Dendritic cell treated with granulocyte-macrophage colony-stimulating factor and Interleukin-4, amounts not matched to agents 40 ng/mL and 50 ng/mL, for 4 days (primary cell): ENCODE data around the gene FAM241A.
A peak's percentile ranks its signal among the peaks of the same experiment; 100 is the strongest.
"Not testable (repeated sequence)": the region's sequence is repeated elsewhere in the genome, so short reads cannot be mapped to it uniquely, and the experiment has no call there.

Experiments used
- H3K27ac Mint-ChIP-seq: one replicate; pipeline ENCODE4 v1.8.0; 2022; ENCODE audit warnings: mild to moderate bottlenecking, mixed read lengths
- H3K27me3 Mint-ChIP-seq: one replicate; pipeline ENCODE4 v1.8.0; 2022; ENCODE audit warnings: mild to moderate bottlenecking, mixed read lengths
- H3K36me3 Mint-ChIP-seq: one replicate; pipeline ENCODE4 v1.8.0; 2022; ENCODE audit warnings: low read depth, mixed read lengths
- H3K4me1 Mint-ChIP-seq: one replicate; pipeline ENCODE4 v1.8.0; 2022; ENCODE audit warnings: low read depth, mixed read lengths
- H3K4me3 Mint-ChIP-seq: one replicate; pipeline ENCODE4 v1.8.0; 2022; ENCODE audit warnings: mild to moderate bottlenecking, moderate library complexity, mixed read lengths
- H3K9me3 Mint-ChIP-seq: one replicate; pipeline ENCODE4 v1.8.0; 2022; ENCODE audit warnings: mixed read lengths
- intact Hi-C: fragments of 100-400 bp; cut with micrococcal nuclease; formaldehyde crosslinking; loops from one replicate; pipeline ENCODE4 v1.15.0; 2022

The FAM241A gene

GRCh38 chr4:112144546-112145325 lies 518 bp upstream of the FAM241A start:
- peak overlapping the region; percentile 78 for H3K4me3 Mint-ChIP-seq
- H3K4me1 Mint-ChIP-seq, result peaks cover 63% of the 10 kb centered on the region
- peaks cover 10% of the 10 kb centered on the region for H3K36me3 Mint-ChIP-seq
- H3K9me3 Mint-ChIP-seq, result no peaks in the 10 kb centered on the region
- H3K27me3 Mint-ChIP-seq, result no peaks in the 10 kb centered on the region
- H3K27ac Mint-ChIP-seq, result peak overlapping the region; percentile 85
- intact Hi-C loops, result loop anchor here (1.0 to 5.0 kb wide), 2 partner anchors 37 to 87 kb away; partner anchors contain the start of gene AP1AR

DNA sequence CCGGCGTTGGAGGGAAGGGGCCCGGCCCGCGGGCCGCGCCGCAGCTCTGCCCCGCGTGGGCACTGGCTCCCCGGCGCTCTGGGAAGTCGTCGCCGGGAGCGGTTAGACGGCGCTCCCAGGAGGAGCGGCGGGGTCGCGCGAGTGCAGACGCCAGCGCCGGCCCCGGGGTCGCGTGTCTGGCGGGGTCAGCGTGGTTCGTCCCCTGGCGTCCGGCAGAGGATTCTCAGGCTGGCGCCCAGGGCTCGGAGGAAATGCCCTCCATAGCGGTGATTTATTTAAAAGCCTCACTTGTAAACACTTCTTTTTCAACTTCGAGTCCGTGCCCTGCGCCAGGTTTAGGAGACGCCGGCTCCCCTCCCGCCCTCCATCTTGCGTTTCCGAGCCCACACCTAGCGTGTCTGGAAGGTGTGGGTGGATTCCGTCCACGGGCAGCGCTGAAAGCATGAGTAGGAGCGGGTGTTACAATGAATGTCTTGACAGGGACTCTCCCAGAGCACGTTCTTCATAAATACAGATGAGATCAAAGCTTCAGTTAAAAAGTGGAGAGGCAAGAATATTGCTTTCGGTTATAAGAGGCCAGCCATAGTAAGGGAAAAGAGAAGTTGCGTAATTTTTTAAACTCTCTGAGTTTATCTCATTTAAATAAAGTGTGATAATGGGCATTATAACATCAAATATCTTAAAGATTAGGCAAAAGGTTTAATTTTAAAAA lies 692 bp downstream of the FAM241A start:
- intact Hi-C loops, result loop anchor here (1.0 to 5.0 kb wide), 2 partner anchors 39 to 85 kb away; partner anchors contain the start of gene AP1AR
- Mint-ChIP-seq H3K9me3 (no peaks in the 10 kb centered on the region), H3K4me1 (peaks cover 58% of the 10 kb centered on the region)

DNA sequence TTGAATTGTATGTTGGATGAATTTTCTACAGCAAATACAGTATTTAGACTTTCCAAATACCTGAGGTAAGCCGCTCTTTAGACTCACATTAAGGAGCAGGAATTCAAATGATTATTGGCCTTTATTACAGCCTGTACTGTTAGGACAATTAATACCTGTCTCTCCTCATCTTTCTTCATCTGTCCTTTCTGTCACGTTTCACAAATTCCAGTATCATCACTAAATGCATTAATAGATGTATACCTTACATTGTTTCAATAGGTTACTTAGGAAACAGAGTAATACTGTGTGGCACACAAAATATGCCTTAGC lies 1.2 kb downstream of the FAM241A start:
- H3K27me3 Mint-ChIP-seq, result no peaks in the 10 kb centered on the region
- peak overlapping the region; percentile 85 for H3K27ac Mint-ChIP-seq
- H3K4me1 Mint-ChIP-seq, result peaks cover 53% of the 10 kb centered on the region
- no peaks in the 10 kb centered on the region for H3K9me3 Mint-ChIP-seq
- H3K36me3 Mint-ChIP-seq, result peaks cover 10% of the 10 kb centered on the region
- peak overlapping the region; percentile 86 for H3K4me3 Mint-ChIP-seq
- intact Hi-C loops, result loop anchor here (5.0 kb wide), 1 partner anchor 39 kb away; no protein-coding TSS in a partner anchor

More for the DNA sequence above, 692 bp downstream of the FAM241A start:
- H3K27ac Mint-ChIP-seq, result peak overlapping the region; percentile 85
- no peaks in the 10 kb centered on the region for H3K27me3 Mint-ChIP-seq
- H3K4me3 Mint-ChIP-seq, result peak overlapping the region; percentile 86
- peaks cover 10% of the 10 kb centered on the region for H3K36me3 Mint-ChIP-seq

GRCh38 chr4:112147697-112148096 lies 2.4 kb downstream of the FAM241A start:
- H3K4me3 Mint-ChIP-seq, result peak overlapping the region; percentile 26
- peaks cover 48% of the 10 kb centered on the region for H3K4me1 Mint-ChIP-seq

DNA sequence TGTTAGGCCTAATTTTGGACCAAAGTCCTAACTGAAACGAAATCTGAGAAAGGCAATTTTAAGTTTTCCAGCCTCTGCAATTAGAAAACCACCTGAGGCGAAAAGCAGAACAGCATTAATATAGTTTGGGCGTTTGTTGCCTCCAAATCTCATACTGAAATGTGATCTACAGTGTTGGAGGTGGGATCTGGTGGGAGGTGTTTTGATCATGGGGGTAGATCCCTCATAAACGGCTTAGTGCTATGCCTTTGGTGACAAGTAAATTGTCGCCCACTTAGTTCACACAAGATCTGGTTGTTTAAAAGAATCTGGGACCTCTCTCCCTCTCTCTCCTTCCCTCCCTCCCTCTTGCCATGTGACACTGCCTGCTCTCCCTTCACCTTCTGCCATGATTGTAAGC lies 5.7 kb downstream of the FAM241A start:
- Mint-ChIP-seq H3K4me1 (peaks cover 48% of the 10 kb centered on the region), H3K27me3 (no peaks in the 10 kb centered on the region)

More at GRCh38 chr4:112147697-112148096, 2.4 kb downstream of the FAM241A start:
- peak overlapping the region; percentile 33 for H3K27ac Mint-ChIP-seq
- peaks cover 10% of the 10 kb centered on the region for H3K36me3 Mint-ChIP-seq
- H3K9me3 Mint-ChIP-seq, result no peaks in the 10 kb centered on the region
- H3K27me3 Mint-ChIP-seq, result no peaks in the 10 kb centered on the region
- intact Hi-C loops, result loop anchor here (5.0 kb wide), 1 partner anchor 40 kb away; no protein-coding TSS in a partner anchor

GRCh38 chr4:112152521-112152920 lies 7.3 kb downstream of the FAM241A start:
- H3K9me3 Mint-ChIP-seq, result no peaks in the 10 kb centered on the region
- H3K4me3 Mint-ChIP-seq, result peak overlapping the region; percentile 0
- no peaks in the 10 kb centered on the region for H3K36me3 Mint-ChIP-seq
- no peak overlapping the region for H3K27ac Mint-ChIP-seq
- peaks cover 49% of the 10 kb centered on the region for H3K4me1 Mint-ChIP-seq
- no peaks in the 10 kb centered on the region for H3K27me3 Mint-ChIP-seq
- intact Hi-C loops, result no loop called here

More for the DNA sequence above, 5.7 kb downstream of the FAM241A start:
- intact Hi-C loops, result no loop called here
- Mint-ChIP-seq H3K9me3 (no peaks in the 10 kb centered on the region), H3K4me3 (no peak overlapping the region), H3K36me3 (peaks cover 4% of the 10 kb centered on the region), H3K27ac (no peak overlapping the region)

DNA sequence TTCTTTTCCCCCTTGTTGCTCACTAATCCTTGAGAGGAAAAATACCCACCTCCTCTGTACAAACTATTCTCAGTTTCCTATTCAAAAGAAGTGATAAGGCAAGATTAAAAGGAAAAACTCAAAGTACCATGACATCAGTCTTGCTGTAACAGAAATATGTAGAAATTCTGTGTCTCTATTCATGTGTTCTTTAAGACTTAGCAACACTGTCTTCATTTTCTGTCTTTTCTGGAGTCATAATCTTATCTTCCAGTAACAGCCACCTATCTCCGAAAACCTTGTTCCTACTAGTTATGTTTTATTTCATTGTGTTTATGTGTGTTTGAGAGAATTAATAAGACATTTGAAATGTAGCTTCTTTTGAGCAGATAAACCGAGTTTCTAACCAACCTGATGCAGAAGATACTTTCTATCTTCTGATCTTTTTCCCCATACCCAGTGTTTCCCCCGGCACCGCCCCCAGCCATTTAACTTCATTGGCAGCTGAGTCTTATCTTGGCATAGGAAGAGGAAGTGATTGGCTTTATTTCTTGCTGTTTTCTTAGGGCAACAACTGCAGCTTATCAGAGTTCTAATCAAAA lies 8.0 kb downstream of the FAM241A start:
- Mint-ChIP-seq H3K27ac (no peak overlapping the region), H3K4me3 (no peak overlapping the region), H3K9me3 (no peaks in the 10 kb centered on the region), H3K27me3 (no peaks in the 10 kb centered on the region), H3K36me3 (no peaks in the 10 kb centered on the region), H3K4me1 (peaks cover 41% of the 10 kb centered on the region)
- intact Hi-C loops, result no loop called here

- intact Hi-C loops, result no loop called here
- no peaks in the 10 kb centered on the region for H3K27me3 Mint-ChIP-seq
- peaks cover 5% of the 10 kb centered on the region for H3K36me3 Mint-ChIP-seq
- H3K27ac Mint-ChIP-seq, result peak overlapping the region; percentile 35
- H3K4me1 Mint-ChIP-seq, result peaks cover 37% of the 10 kb centered on the region
- H3K9me3 Mint-ChIP-seq, result peaks cover 16% of the 10 kb centered on the region
- H3K4me3 Mint-ChIP-seq, result no peak overlapping the region
These were observed 10.9 kb downstream of the FAM241A start for GRCh38 chr4:112156112-112156511.

DNA sequence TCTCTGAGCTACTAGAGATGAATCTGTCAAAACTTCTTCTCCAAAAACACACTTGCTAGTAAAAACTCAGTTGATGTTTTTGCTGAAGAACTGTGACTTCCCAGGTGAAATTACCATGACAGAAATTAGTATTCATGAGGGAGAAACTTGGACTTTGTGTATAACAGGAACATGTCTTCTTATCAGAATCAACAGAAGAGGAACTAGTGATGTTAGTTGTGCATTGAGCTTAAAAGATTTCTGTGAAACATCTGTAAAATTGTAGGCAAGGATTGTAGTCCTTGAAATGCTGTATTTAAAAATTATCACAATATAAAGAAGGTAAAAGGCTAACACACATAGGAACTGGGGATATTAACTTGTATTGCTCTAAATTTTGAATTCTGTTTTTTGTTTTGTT lies 11.3 kb downstream of the FAM241A start:
- intact Hi-C loops, result no loop called here
- Mint-ChIP-seq H3K36me3 (peaks cover 5% of the 10 kb centered on the region), H3K27ac (peak overlapping the region; percentile 35), H3K9me3 (peaks cover 21% of the 10 kb centered on the region), H3K27me3 (no peaks in the 10 kb centered on the region), H3K4me1 (peaks cover 37% of the 10 kb centered on the region), H3K4me3 (no peak overlapping the region)

DNA sequence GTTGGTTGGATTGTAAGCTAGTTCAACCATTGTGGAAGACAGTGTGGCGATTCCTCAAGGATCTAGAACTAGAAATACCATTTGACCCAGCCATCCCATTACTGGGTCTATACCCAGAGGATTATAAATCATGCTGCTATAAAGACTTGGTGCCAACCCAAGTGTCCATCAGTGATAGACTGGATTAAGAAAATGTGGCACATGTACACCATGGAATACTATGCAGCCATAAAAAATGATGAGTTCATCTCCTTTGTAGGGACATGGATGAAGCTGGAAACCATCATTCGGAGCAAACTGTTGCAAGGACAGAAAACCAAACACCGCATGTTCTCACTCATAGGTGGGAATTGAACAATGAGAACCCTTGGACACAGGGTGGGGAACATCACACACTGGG lies 18.5 kb downstream of the FAM241A start:
- H3K27me3 Mint-ChIP-seq, H3K36me3 Mint-ChIP-seq, H3K4me1 Mint-ChIP-seq, intact Hi-C loops, H3K27ac Mint-ChIP-seq, H3K4me3 Mint-ChIP-seq: not testable (repeated sequence)
- peaks cover 24% of the 10 kb centered on the region for H3K9me3 Mint-ChIP-seq

GRCh38 chr4:112167794-112168193 lies 22.5 kb downstream of the FAM241A start:
- no peaks in the 10 kb centered on the region for H3K27me3 Mint-ChIP-seq
- H3K4me1 Mint-ChIP-seq, result peaks cover 10% of the 10 kb centered on the region
- intact Hi-C loops, result no loop called here
- H3K4me3 Mint-ChIP-seq, result no peak overlapping the region
- no peaks in the 10 kb centered on the region for H3K9me3 Mint-ChIP-seq
- no peaks in the 10 kb centered on the region for H3K36me3 Mint-ChIP-seq
- H3K27ac Mint-ChIP-seq, result no peak overlapping the region

GRCh38 chr4:112168719-112169500 lies 23.7 kb downstream of the FAM241A start:
- Mint-ChIP-seq H3K9me3 (no peaks in the 10 kb centered on the region), H3K27ac (no peak overlapping the region), H3K4me1 (peaks cover 10% of the 10 kb centered on the region), H3K36me3 (peaks cover 1% of the 10 kb centered on the region), H3K27me3 (no peaks in the 10 kb centered on the region), H3K4me3 (no peak overlapping the region)
- intact Hi-C loops, result no loop called here

GRCh38 chr4:112170451-112170993 lies 25.3 kb downstream of the FAM241A start:
- Mint-ChIP-seq H3K27me3 (no peaks in the 10 kb centered on the region), H3K27ac (no peak overlapping the region), H3K4me3 (no peak overlapping the region), H3K36me3 (peaks cover 10% of the 10 kb centered on the region), H3K9me3 (no peaks in the 10 kb centered on the region), H3K4me1 (peaks cover 5% of the 10 kb centered on the region)
- intact Hi-C loops, result no loop called here
